Common myeloid progenitor, CD34-positive (primary cell): ENCODE results near the gene RASGEF1C.
A peak's percentile ranks its signal among the peaks of the same experiment; 100 is the strongest.

ENCODE experiments used
- CTCF ChIA-PET: fragments of 350-600 bp; sonication (Branson Sonifier 250); formaldehyde crosslinking; loops from one replicate; lab custom pipeline; 2021; ENCODE audit warnings: antibody characterized with exemption; lab: Charles Lee
- POLR2A ChIA-PET: fragments of 350-600 bp; sonication (Branson Sonifier 250); formaldehyde crosslinking; loops from one replicate; lab custom pipeline; 2021; ENCODE audit warnings: antibody characterized with exemption; lab: Charles Lee
- DNase-seq, 3 donors: peaks; one replicate each; pipeline versions ENCODE4 v3.0.0 to v3.0.0-alpha.2; 2013
- H3K27ac ChIP-seq, 2 experiments: 1 replicate in 1 of 2; 2 replicates in 1 of 2; pipeline ENCODE4 v1.7.0; 2013; ENCODE audit warnings: inconsistent platforms in 2 of 2, low read length in 2 of 2, mild to moderate bottlenecking in 2 of 2, low read depth in 1 of 2, moderate library complexity in 1 of 2; ENCODE audit not compliant: severe bottlenecking in 2 of 2, insufficient read depth in 1 of 2, poor library complexity in 1 of 2
- H3K27me3 ChIP-seq, 5 experiments: replicated peaks in 2 of 5; 1 replicate in 3 of 5; 2 replicates in 2 of 5; pipeline versions ENCODE4 v1.6.1 to v1.7.0; 2013; ENCODE audit warnings: low read length in 4 of 5, mild to moderate bottlenecking in 2 of 5, moderate library complexity in 2 of 5, inconsistent platforms in 1 of 5; ENCODE audit not compliant: insufficient read depth in 5 of 5, control insufficient read depth in 4 of 5
- H3K36me3 ChIP-seq, 4 experiments: 1 replicate in 2 of 4; 2 replicates in 2 of 4; pipeline versions ENCODE4 v1.6.1 to v1.7.0; 2013; ENCODE audit warnings: low read length in 3 of 4, control low read depth in 1 of 4, mild to moderate bottlenecking in 1 of 4; ENCODE audit not compliant: control insufficient read depth in 4 of 4, insufficient read depth in 4 of 4
- H3K4me1 ChIP-seq, 4 experiments: 1 replicate in 3 of 4; 2 replicates in 1 of 4; pipeline versions ENCODE4 v1.6.1 to v1.7.1; 2013; ENCODE audit warnings: low read length in 3 of 4, mild to moderate bottlenecking in 3 of 4, control low read depth in 1 of 4, inconsistent platforms in 1 of 4, moderate library complexity in 1 of 4; ENCODE audit not compliant: control insufficient read depth in 4 of 4, insufficient read depth in 4 of 4; ENCODE audit errors: control extremely low read depth in 1 of 4
- H3K4me3 ChIP-seq, 7 experiments: 1 replicate in 4 of 7; 2 replicates in 3 of 7; pipeline versions ENCODE4 v1.5.1 to v1.7.0; 2013; ENCODE audit warnings: mild to moderate bottlenecking in 7 of 7, low read length in 6 of 7, moderate library complexity in 6 of 7, inconsistent platforms in 2 of 7, low read depth in 2 of 7, control low read depth in 1 of 7; ENCODE audit not compliant: insufficient read depth in 4 of 7, control insufficient read depth in 1 of 7; ENCODE audit errors: extremely low read depth in 1 of 7
- H3K9me3 ChIP-seq, 5 experiments: 1 replicate in 4 of 5; 2 replicates in 1 of 5; pipeline versions ENCODE4 v1.6.1 to v1.7.1; 2013; ENCODE audit warnings: low read length in 4 of 5, mild to moderate bottlenecking in 2 of 5, inconsistent platforms in 1 of 5, low read depth in 1 of 5, moderate library complexity in 1 of 5; ENCODE audit not compliant: control insufficient read depth in 4 of 5, insufficient read depth in 2 of 5; ENCODE audit errors: control extremely low read depth in 1 of 5
- WGBS: methylation state at CpG from one replicate; pipeline ENCODE4 v1.1.5; 2013; ENCODE audit not compliant: insufficient coverage; 5-methylcytosine and 5-hydroxymethylcytosine counted together

The RASGEF1C gene

DNA sequence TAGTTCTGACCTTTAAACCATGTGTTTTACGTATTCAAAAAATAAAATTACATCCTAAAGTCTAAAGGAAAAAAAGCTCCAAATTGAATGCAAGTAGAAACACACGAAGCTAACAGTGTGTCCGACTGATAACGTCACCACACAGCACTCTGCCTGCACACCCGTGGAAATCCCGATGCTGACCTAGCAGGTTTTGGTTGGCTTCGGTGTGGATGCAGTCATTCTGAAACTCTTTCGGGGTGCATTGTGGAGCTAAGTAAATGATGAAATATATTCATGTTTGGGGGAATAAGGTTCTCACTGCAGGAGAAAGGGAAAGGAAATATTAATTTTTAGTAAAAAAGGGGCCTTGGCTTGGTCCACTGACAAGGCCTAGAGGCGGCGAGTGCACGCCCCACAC lies 2.0 kb downstream of the RASGEF1C start:
- ChIA-PET CTCF (interaction anchor here (0.7 to 0.9 kb wide), 2 partner anchors 73 to 78 kb away, joined by 3 read pairs; no protein-coding TSS in a partner anchor), POLR2A (no interaction called here)
- WGBS, result 88% methylated on average over 7 of the region's 11 CpGs
- Histone ChIP-seq H3K36me3 (no peaks in the 10 kb centered on the region), H3K4me1 (peaks cover 0 to 13% (median 8%) of the 10 kb centered on the region in 4 experiments), H3K9me3 (no peaks in the 10 kb centered on the region), H3K4me3 (no peak overlapping the region), H3K27ac (no peak overlapping the region), H3K27me3 (peaks cover 0 to 26% (median 11%) of the 10 kb centered on the region in 5 experiments)
- DNase-seq, result no peak

DNA sequence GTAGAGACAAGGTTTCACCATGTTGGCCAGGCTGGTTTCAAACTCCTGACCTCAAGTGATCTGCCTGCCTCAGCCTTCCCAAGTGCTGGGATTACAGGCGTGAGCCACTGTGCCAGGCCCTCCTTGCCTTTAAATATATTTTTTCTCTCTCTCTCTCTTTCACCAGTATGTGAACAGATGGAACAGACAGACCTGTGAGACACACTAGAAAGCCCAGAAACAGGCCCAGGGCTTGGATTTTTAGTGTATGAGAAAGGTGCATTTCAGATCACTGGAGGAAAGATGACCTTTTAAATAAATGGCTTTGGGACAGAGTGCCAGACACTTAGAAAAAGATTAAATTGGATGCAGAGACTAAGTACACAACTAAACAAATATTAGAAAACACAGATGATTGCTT lies 3.1 kb downstream of the RASGEF1C start:
- WGBS, result no CpG with 5 or more reads among the region's 1 CpG
- ChIA-PET POLR2A (no interaction called here), CTCF (interaction anchor here (0.8 kb wide), 2 partner anchors 11 to 108 kb away, joined by 3 read pairs; no protein-coding TSS in a partner anchor)
- Histone ChIP-seq H3K4me1 (peaks cover 0 to 13% (median 8%) of the 10 kb centered on the region in 4 experiments), H3K4me3 (no peak overlapping the region), H3K9me3 (no peaks in the 10 kb centered on the region), H3K36me3 (no peaks in the 10 kb centered on the region), H3K27me3 (peaks cover 0 to 26% (median 11%) of the 10 kb centered on the region in 5 experiments), H3K27ac (no peak overlapping the region)
- DNase-seq, result no peak

- Histone ChIP-seq H3K9me3 (no peaks in the 10 kb centered on the region), H3K4me3 (no peak overlapping the region), H3K36me3 (no peaks in the 10 kb centered on the region), H3K27me3 (peaks cover 0 to 26% (median 11%) of the 10 kb centered on the region in 5 experiments), H3K4me1 (peaks cover 0 to 12% (median 7%) of the 10 kb centered on the region in 4 experiments), H3K27ac (no peak overlapping the region)
- 100% methylated on average over 1 of the region's 1 CpG for WGBS
- CTCF ChIA-PET, result interaction anchor here (1.0 kb wide), 1 partner anchor 76 kb away, joined by 3 read pairs; no protein-coding TSS in a partner anchor
- POLR2A ChIA-PET, result no interaction called here
- DNase-seq, result no peak
Measured at GRCh38 chr5:180204276-180204819, 4.7 kb downstream of the RASGEF1C start.

- no peak overlapping the region for H3K4me3 ChIP-seq
- peaks cover 0 to 4% (median under 1%) of the 10 kb centered on the region in 4 experiments for H3K4me1 ChIP-seq
- H3K36me3 ChIP-seq, result no peaks in the 10 kb centered on the region
- H3K27me3 ChIP-seq, result peaks cover 0 to 21% (median 7%) of the 10 kb centered on the region in 5 experiments
- POLR2A ChIA-PET, result no interaction called here
- no peak overlapping the region for H3K27ac ChIP-seq
- CTCF ChIA-PET, result interaction anchor here (0.6 to 1.0 kb wide), 2 partner anchors 75 to 1461 kb away, joined by 3 read pairs; no protein-coding TSS in a partner anchor
- WGBS, result 100% methylated on average over 3 of the region's 8 CpGs
- H3K9me3 ChIP-seq, result no peaks in the 10 kb centered on the region
- DNase-seq, result no peak
Measured at GRCh38 chr5:180202939-180203573, 6.0 kb downstream of the RASGEF1C start.

DNA sequence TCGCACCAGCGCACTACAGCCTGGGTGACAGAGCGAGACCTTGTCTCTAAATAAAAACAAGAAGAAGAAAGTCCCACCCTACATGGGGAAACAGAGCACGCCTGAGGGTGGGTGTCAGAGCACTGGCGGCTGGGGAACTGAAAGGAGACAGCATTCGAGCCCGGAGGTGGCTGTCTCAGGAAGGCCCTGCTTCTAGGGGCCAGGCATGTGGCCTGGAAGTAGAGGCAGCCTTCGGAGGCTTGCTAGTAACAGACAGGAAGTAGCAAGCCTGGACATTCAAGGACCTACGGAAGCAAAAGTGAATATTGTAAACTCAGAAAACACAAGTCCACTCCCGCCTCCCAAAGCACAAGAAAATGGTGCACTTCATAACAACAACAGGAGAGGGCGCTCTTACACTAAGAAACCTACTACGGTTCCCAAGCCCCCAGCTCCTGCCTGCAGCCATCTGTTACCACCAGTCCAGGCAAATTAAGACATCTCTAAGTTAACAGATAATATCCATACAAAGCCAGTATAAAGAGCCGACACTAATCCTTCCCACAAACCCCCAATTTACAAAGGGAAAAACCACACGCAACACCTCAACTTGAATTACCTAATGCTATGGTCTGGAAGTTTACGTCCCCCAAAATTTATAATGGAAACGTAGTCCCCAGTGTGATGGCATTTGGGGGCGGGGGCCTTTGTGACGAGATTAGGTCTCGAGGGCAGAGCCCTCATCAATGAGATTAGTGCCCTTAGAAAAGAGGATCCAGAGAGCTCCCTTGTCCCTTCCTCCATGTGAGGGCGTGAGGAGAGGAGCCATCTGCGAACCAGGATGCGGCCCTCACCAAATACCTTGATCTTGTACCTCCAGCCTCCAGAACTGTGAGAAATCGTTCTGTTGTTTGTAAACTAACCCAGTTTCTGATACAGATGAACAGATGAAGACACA lies 7.7 kb downstream of the RASGEF1C start:
- Histone ChIP-seq H3K4me1 (no peaks in the 10 kb centered on the region), H3K9me3 (no peaks in the 10 kb centered on the region), H3K27ac (no peak overlapping the region), H3K27me3 (peaks cover 0 to 5% (median 0%) of the 10 kb centered on the region in 5 experiments), H3K36me3 (no peaks in the 10 kb centered on the region), H3K4me3 (no peak overlapping the region)
- WGBS, result 92% methylated on average over 18 of the region's 23 CpGs
- POLR2A ChIA-PET, result no interaction called here
- CTCF ChIA-PET, result interaction anchor here (1.0 kb wide), 1 partner anchor 88 kb away, joined by 4 read pairs; no protein-coding TSS in a partner anchor
- DNase-seq, result peak in 2 of 3 donors; percentile 27 to 43

GRCh38 chr5:180199390-180199789 lies 9.6 kb downstream of the RASGEF1C start:
- no peaks in the 10 kb centered on the region for H3K4me1 ChIP-seq
- H3K9me3 ChIP-seq, result no peaks in the 10 kb centered on the region
- WGBS, result 77% methylated on average over 7 of the region's 8 CpGs
- POLR2A ChIA-PET, result no interaction called here
- DNase-seq, result no peak
- no peaks in the 10 kb centered on the region for H3K36me3 ChIP-seq
- CTCF ChIA-PET, result no interaction called here
- no peaks in the 10 kb centered on the region for H3K27me3 ChIP-seq
- no peak overlapping the region for H3K27ac ChIP-seq
- H3K4me3 ChIP-seq, result no peak overlapping the region
